HEK293 (cell line): Measurements from ENCODE around the gene SARNP.

ENCODE experiments used
- CTCF ChIA-PET: fragments of 350-600 bp; formaldehyde crosslinking; extraction: SDS; loops from one replicate; lab custom pipeline; 2021; ENCODE audit warnings: antibody characterized with exemption; lab: Yijun Ruan, JAX
- POLR2A ChIA-PET: fragments of 300-600 bp; formaldehyde crosslinking; extraction: SDS; loops from one replicate; lab custom pipeline; 2020; ENCODE audit warnings: antibody characterized with exemption, inconsistent platforms; lab: Yijun Ruan, JAX
- H3K27ac ChIP-seq: fragments of 200-500 bp; sonication (Bioruptor generic); 2 replicates; pipeline ENCODE4 v1.5.1; 2014; ENCODE audit warnings: low read depth, low read length, control low read depth, inconsistent platforms; ENCODE audit errors: extremely low read depth
- H3K36me3 ChIP-seq, 2 experiments: fragments of 200-500 bp in 1 of 2; sonication (Bioruptor generic) in 1 of 2; 1 replicate in 1 of 2; 2 replicates in 1 of 2; pipeline ENCODE4 v1.5.1; 2014 to 2017; ENCODE audit warnings: inconsistent platforms in 2 of 2, low read length in 2 of 2; ENCODE audit not compliant: control insufficient read depth in 2 of 2, insufficient read depth in 1 of 2
- H3K4me1 ChIP-seq: fragments of 200-500 bp; sonication (Bioruptor generic); 2 replicates; pipeline ENCODE4 v1.5.1; 2014; ENCODE audit warnings: mild to moderate bottlenecking, low read length, inconsistent platforms; ENCODE audit not compliant: control insufficient read depth, insufficient read depth
- H3K4me3 ChIP-seq: 2 replicates; pipeline ENCODE4 v1.5.1; 2011; ENCODE audit warnings: low read depth, mild to moderate bottlenecking, control low read depth, low read length, moderate library complexity
- H3K9me3 ChIP-seq: fragments of 200-500 bp; sonication (Bioruptor generic); 2 replicates; pipeline ENCODE4 v1.5.1; 2014; ENCODE audit warnings: low read depth, low read length, inconsistent platforms; ENCODE audit not compliant: control insufficient read depth, insufficient read depth
- CTCF ChIP-seq: fragments of 450-650 bp; formaldehyde crosslinking; IDR thresholded peaks from 2 replicates; pipeline ENCODE4 v1.5.1; 2016; ENCODE audit warnings: missing biosample characterization, missing genetic modification characterization
- GLI2 ChIP-seq: fragments of 450-650 bp; formaldehyde crosslinking; IDR thresholded peaks from 2 replicates; pipeline ENCODE4; 2017; ENCODE audit warnings: missing biosample characterization, missing genetic modification characterization, low read depth, borderline replicate concordance
- KLF1 ChIP-seq: fragments of 450-650 bp; formaldehyde crosslinking; IDR thresholded peaks from 2 replicates; pipeline ENCODE4 v1.5.1; 2016; ENCODE audit warnings: missing biosample characterization, missing genetic modification characterization
- MEIS1 ChIP-seq: sonication (generic); formaldehyde crosslinking; IDR thresholded peaks from 2 replicates; pipeline ENCODE4 v1.8.1; 2022; ENCODE audit warnings: missing genetic modification reagents, mild to moderate bottlenecking, borderline replicate concordance
- OVOL3 ChIP-seq: fragments of 450-650 bp; formaldehyde crosslinking; IDR thresholded peaks from 2 replicates; pipeline ENCODE4 v1.5.1; 2016; ENCODE audit warnings: missing biosample characterization, missing genetic modification characterization
- PRDM6 ChIP-seq: fragments of 450-650 bp; formaldehyde crosslinking; IDR thresholded peaks from 2 replicates; pipeline ENCODE4 v1.5.1; 2017; ENCODE audit warnings: missing biosample characterization, missing genetic modification characterization
- TSHZ1 ChIP-seq: fragments of 450-650 bp; formaldehyde crosslinking; IDR thresholded peaks from 2 replicates; pipeline ENCODE4 v1.5.1; 2016; ENCODE audit warnings: missing biosample characterization, missing genetic modification characterization, borderline replicate concordance
- ZBTB17 ChIP-seq: fragments of 450-650 bp; formaldehyde crosslinking; IDR thresholded peaks from 2 replicates; pipeline ENCODE4 v1.5.1; 2016; ENCODE audit warnings: missing biosample characterization, missing genetic modification characterization
- ZEB2 ChIP-seq: fragments of 450-650 bp; formaldehyde crosslinking; IDR thresholded peaks from 2 replicates; pipeline ENCODE4 v1.5.1; 2016; ENCODE audit warnings: missing biosample characterization, missing genetic modification characterization
- ZNF138 ChIP-seq: fragments of 450-650 bp; formaldehyde crosslinking; IDR thresholded peaks from 2 replicates; pipeline ENCODE4 v1.5.1; 2016; ENCODE audit warnings: missing biosample characterization, missing genetic modification characterization, borderline replicate concordance
- ZNF146 ChIP-seq: fragments of 450-650 bp; formaldehyde crosslinking; IDR thresholded peaks from 2 replicates; pipeline ENCODE4 v1.5.1; 2016; ENCODE audit warnings: missing biosample characterization, missing genetic modification characterization
- ZNF169 ChIP-seq: fragments of 450-650 bp; formaldehyde crosslinking; IDR thresholded peaks from 2 replicates; pipeline ENCODE4 v1.5.1; 2016; ENCODE audit warnings: missing biosample characterization, missing genetic modification characterization
- ZNF266 ChIP-seq: fragments of 450-650 bp; formaldehyde crosslinking; IDR thresholded peaks from 2 replicates; pipeline ENCODE4 v1.5.1; 2016; ENCODE audit warnings: missing biosample characterization, missing genetic modification characterization, low read depth
- ZNF311 ChIP-seq: fragments of 450-650 bp; formaldehyde crosslinking; IDR thresholded peaks from 2 replicates; pipeline ENCODE4 v1.5.1; 2017; ENCODE audit warnings: missing biosample characterization, missing genetic modification characterization, borderline replicate concordance
- ZNF394 ChIP-seq: fragments of 450-650 bp; formaldehyde crosslinking; IDR thresholded peaks from 2 replicates; pipeline ENCODE4 v1.5.1; 2016; ENCODE audit warnings: missing biosample characterization, missing genetic modification characterization, mild to moderate bottlenecking, moderate library complexity, borderline replicate concordance
- ZNF404 ChIP-seq: fragments of 450-650 bp; formaldehyde crosslinking; IDR thresholded peaks from 2 replicates; pipeline ENCODE4 v1.5.1; 2017; ENCODE audit warnings: missing biosample characterization, missing genetic modification characterization
- ZNF558 ChIP-seq: fragments of 450-650 bp; formaldehyde crosslinking; IDR thresholded peaks from 2 replicates; pipeline ENCODE4 v1.5.1; 2016; ENCODE audit warnings: missing biosample characterization, missing genetic modification characterization
- ZNF654 ChIP-seq: fragments of 450-650 bp; formaldehyde crosslinking; IDR thresholded peaks from 2 replicates; pipeline ENCODE4 v1.5.1; 2016; ENCODE audit warnings: low read depth, missing biosample characterization, missing genetic modification characterization
- ZNF660 ChIP-seq: fragments of 450-650 bp; IDR thresholded peaks from 2 replicates; pipeline ENCODE4 v1.5.1; 2018; ENCODE audit warnings: missing biosample characterization, mild to moderate bottlenecking, missing genetic modification characterization
- ZSCAN30 ChIP-seq: fragments of 450-650 bp; IDR thresholded peaks from 2 replicates; pipeline ENCODE4 v1.5.1; 2018; ENCODE audit warnings: missing biosample characterization, mild to moderate bottlenecking, missing genetic modification characterization, moderate library complexity

Gene SARNP

GRCh38 chr12:55736780-55737580 is 80.5 kb downstream of the SARNP start (continued):
- no peak for TF ChIP-seq TSHZ1 (tag by site-specific recombination)
- TF ChIP-seq ZNF169 (tag by site-specific recombination): no peak
- no peak for TF ChIP-seq ZNF660 (tag by site-specific recombination)
- TF ChIP-seq CTCF (tag by site-specific recombination): peak; percentile 98
- no peak for TF ChIP-seq PRDM6 (tag by site-specific recombination)
- TF ChIP-seq ZNF311: no peak
- no peak for TF ChIP-seq ZNF266 (tag by site-specific recombination)
- TF ChIP-seq ZSCAN30 (tag by site-specific recombination): peak; percentile 19; the same call in 1 of the 2 replicates

- no peaks in the 10 kb centered on the region for H3K36me3 ChIP-seq
- POLR2A ChIA-PET: interaction anchor here (1.0 to 1.1 kb wide), 2 partner anchors 11 to 93 kb away, joined by 3 read pairs; partner anchors contain the start of gene DNAJC14
- CTCF ChIA-PET: interaction anchor here (0.6 to 6.8 kb wide), 8 partner anchors 9 to 190 kb away, joined by 3 to 127 read pairs (median 13); partner anchors contain the start of genes ORMDL2, RDH5 and SARNP
Measured at GRCh38 chr12:55736076-55736475, 81.4 kb downstream of the SARNP start.

GRCh38 chr12:55734595-55734994 is 82.9 kb downstream of the SARNP start:
- no peak for TF ChIP-seq ZEB2 (tag by site-specific recombination)
- no peak for TF ChIP-seq KLF1 (tag by site-specific recombination)
- TF ChIP-seq ZNF311: no peak
- no peak for TF ChIP-seq ZNF394 (tag by site-specific recombination)
- TF ChIP-seq ZNF138: no peak
- TF ChIP-seq ZNF654 (tag by site-specific recombination): no peak
- TF ChIP-seq GLI2: no peak
- no peak for TF ChIP-seq ZBTB17 (tag by site-specific recombination)
- TF ChIP-seq, all 188 proteins: peak for 0
- ChIA-PET POLR2A (interaction anchor here (0.7 to 1.4 kb wide), 3 partner anchors 66 to 376 kb away, joined by 3 to 9 read pairs (median 6); no protein-coding TSS in a partner anchor), CTCF (interaction anchor here (0.6 to 6.8 kb wide), 7 partner anchors 12 to 541 kb away, joined by 3 to 127 read pairs (median 3); partner anchors contain the start of gene RDH5)
- peaks cover 8% of the 10 kb centered on the region for H3K4me1 ChIP-seq
- H3K27ac ChIP-seq: no peak overlapping the region
- H3K9me3 ChIP-seq: no peaks in the 10 kb centered on the region
- H3K4me3 ChIP-seq: no peak overlapping the region
- H3K36me3 ChIP-seq: no peaks in the 10 kb centered on the region

More at GRCh38 chr12:55736076-55736475, 81.4 kb downstream of the SARNP start:
- TF ChIP-seq ZNF404: no peak
- TF ChIP-seq ZNF558: no peak
- TF ChIP-seq OVOL3: no peak
- no peak for TF ChIP-seq ZNF146 (tag by site-specific recombination)
- no peak for TF ChIP-seq MEIS1
- no peaks in the 10 kb centered on the region for H3K9me3 ChIP-seq
- H3K27ac ChIP-seq: no peak overlapping the region
- peaks cover 8% of the 10 kb centered on the region; the same call in 1 of the 2 replicates for H3K4me1 ChIP-seq
- no peak overlapping the region for H3K4me3 ChIP-seq
